GM19324 (cell line): Measurements from ENCODE around the gene OR2AT4.
"Not testable (repeated sequence)": the region's sequence is repeated elsewhere in the genome, so short reads cannot be mapped to it uniquely, and the experiment has no call there.

ENCODE experiments used
- ATAC-seq: cut with Tn5 transposase; IDR thresholded peaks from one replicate; pipeline ENCODE4 v1.9.1; 2021; ENCODE audit warnings: mild to moderate bottlenecking, moderate library complexity; ENCODE audit not compliant: unreplicated experiment, low FRiP score

The OR2AT4 gene

DNA sequence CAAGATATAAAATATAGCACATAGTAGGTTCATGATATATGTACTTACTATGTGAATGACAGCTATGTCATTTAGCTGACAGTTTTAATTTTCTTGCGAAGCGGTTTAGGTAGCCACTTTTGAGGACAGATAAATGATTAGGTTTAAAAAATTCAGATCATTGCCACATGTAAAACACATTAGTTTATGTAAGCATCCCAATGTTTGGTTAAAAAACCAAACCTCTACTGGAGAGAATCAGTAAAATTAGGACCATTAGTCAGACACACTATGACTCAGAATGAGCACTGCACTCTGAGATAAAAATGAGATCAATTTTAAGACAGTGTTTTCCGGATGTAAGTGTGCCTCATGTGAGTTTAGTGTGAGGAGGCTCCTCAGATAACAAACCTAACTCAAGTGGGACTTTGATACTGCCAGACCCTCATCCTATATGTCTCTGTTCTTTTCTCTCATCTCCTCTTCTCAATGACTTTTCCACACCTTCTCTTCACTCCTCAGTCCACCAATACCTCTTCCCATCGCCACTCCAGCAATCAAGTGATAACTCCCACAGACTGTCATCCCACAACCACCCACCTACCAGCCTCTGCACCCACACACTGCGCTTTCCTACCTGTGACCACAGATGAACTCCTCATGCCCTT is 6.8 kb upstream of the OR2AT4 start:
- no peak for ATAC-seq

DNA sequence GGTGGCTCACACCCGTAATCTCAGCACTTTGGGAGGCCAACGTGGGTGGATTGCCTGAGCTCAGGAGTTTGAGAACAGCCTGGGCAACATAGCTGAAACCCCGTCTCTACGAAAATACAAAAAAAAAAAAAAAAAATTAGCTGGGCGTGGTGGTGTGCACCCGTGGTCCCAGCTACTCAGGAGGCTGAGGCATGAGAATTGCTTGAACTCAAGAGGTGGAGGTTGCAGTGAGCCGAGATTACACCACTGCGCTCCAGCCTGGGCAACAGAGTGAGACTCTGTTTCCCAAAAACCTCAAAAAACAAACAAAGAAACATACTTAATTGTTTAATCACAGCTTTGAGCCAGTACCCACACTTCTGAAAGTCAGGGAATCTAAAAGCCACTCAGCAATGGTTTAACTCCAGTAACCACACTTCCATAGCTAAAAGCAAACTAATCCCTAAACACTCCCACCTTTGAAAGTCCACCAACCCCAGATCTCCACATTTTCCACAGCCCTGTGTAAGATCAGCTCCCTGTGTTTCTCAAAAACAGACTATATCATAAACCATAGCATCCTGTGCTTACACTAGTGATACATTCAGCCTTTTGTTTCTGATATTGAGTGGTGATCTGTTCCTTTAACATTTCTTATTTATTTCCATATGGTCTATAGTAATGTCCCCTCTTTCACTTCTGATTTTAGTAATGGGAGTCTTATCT is 4.9 kb upstream of the OR2AT4 start:
- ATAC-seq: no peak

DNA sequence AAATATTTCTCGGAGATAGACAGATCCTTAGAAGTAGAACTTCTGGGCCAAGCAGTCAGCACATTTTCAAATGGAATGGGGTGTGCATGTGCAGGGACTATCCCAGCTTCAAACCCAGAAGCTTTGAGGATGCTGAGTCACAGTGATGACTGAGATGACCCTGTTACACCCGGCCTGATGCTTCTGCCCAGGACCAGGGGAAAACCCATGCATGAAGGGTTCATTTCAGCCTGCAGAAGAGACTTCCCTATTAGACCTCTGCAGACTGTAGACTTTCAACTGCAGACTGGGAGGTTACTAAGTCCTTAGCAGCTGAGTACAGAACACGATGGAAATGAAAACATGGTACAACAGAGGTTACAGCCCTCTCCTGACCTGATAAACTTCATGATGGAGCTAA is 3.6 kb upstream of the OR2AT4 start:
- peak; percentile 75 for ATAC-seq

DNA sequence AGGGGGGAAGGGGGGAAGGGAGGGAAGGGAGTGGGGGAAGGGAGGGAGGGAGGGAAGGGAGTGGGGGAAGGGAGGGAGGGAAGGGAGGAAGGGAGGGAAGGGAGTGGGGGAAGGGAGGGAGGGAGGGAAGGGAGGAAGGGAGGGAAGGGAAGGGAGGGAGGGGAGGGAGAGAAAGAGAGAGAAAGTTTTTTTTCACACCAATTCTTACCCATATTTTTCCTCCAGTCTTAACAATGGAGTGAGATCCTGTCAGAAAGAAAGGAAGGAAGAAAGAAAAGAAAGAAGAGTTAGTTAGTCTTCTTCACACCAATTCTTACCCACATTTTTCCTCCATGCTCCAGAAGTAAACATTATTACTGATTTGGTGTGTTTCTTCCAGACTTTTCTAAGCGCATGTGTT is 3.0 kb upstream of the OR2AT4 start:
- ATAC-seq: no peak

DNA sequence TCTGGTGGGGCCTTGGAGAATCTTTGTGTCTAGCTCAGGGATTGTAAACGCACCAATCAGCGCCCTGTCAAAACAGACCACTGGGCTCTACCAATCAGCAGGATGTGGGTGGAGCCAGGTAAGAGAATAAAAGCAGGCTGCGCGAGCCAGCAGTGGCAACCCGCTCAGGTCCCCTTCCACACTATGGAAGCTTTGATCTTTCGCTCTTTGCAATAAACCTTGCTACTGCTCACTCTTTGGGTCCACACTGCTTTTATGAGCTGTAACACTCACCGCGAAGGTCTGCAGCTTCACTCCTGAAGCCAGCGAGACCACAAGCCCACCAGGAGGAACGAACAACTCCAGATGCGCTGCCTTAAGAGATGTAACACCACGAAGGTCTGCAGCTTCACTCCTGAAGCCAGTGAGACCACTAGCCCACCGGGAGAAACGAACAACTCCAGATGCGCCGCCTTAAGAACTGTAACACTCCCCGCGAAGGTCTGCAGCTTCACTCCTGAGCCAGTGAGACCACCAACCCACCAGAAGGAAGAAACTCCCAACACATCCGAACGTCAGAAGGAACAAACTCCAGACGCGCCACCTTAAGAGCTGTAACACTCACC is 2.3 kb upstream of the OR2AT4 start:
- ATAC-seq: not testable (repeated sequence)

DNA sequence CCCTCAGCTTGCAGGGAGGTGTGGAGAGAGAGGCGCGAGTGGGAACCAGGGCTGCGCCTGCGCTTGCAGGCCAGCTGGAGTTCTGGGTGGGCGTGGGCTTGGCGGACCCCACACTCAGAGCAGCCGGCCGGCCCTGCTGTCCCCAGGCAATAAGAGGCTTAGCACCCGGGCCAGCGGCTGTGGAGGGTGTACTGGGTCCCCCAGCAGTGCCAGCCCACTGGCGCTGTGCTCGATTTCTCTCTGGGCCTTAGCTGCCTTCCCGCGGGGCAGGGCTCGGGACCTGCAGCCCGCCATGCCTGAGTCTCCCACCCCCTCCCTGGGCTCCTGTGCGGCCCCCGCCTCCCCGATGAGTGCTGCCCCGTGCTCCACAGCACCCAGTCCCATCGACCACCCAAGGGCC is 1.5 kb upstream of the OR2AT4 start:
- ATAC-seq: not testable (repeated sequence)

DNA sequence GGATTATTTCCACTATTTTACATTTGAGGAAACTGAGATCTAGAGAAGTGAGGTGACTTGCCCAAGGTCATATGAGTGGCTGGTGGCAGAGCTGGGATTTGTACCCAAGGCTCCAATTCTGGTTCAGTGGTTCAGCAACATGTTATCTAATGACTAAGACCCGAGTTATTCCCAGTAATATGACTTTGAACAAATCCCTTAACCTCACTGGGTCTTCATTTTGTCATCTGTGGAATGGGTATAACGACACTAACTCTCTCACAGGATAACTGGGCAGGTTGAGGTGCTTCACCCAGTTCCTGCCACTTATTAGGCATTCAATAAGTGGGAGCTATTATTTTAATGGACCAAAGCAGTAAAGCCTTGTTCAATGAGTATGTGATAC is 489 bp upstream of the OR2AT4 start:
- no peak for ATAC-seq

DNA sequence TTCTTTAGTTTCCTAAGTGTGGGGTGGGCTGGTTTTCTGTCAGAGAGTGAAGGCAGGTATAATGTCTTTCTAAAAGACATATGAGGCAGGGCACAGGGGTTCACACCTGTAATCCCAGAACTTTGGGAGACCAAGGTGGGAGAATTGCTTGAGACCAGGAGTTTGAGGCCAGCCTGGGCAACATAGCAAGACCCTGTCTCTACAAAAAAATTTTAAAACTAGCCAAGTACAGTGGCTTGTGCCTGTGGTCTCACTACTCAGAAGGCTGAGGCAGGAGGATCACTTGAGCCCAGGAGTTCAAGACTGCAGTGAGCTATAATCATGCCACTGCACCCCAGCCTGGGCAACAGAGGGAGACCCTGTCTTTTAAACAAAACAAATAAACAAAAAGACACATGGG is 2.3 kb downstream of the OR2AT4 start:
- ATAC-seq: not testable (repeated sequence)

DNA sequence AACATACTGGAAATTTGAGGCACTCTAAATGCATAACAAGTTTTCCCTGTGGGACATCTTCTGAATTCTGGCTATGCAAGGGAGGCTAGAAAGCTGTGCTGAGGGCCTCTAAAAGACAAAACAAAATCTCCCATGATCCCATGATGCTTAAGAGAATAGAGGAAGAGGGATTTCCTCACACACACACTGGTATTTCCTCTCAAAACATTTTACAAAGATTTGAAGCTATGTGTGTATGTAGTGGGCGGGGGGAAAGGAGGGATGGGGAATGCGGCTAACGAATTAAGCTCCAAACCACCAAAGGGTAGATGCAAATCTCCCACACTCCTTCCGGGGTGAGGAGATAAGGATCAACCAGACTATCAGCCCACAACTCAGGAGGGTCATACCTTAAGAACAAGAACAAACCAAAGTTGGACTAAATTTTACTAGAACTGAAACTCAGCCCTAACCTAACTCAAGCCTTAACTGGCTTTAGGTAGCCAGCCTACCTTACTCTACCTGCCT is 6.0 kb downstream of the OR2AT4 start:
- ATAC-seq: no peak

DNA sequence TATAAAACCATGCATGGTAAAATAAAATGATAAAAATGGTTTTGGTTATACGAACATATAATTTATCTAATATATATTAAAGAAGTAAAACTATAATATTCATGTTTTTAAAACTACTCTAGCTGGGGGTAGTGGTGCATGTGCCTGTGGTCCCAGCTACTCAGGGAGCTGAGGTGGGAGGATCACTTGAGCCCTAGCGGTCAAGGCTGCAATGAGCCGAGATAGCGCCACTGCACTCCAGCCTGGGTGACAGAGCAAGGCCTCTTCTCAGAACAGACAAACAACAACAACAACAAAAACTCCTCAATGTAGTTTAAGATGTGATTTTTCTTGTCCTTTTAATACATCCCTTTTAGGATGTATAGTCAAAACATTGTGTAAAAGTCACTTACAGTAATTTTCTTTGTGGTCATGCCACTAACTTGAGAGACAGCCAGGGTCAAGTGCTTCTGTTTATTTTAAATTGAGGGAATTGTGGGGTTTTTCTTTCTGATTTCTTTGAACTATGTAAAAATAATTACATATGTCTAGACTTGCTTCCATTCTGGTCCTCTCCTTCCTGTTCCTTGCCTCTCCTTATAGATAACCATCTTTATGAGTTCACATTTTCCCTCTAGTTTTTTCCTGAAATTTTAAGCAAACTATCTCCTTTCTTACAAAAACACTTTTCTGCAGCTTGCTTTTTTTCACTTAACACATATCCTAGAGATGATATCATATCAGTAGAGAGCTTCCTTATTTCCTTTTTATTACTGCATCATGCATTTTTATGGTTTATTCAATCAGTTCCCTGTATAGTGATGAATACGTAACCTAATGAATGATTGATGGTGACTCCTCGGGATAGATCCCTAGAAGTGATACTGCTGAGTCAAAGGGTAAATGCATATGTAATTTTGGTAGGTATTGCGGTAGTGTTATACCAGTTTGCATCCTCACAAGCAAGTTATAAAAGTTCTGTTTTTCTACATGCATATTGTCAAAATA is 9.1 kb downstream of the OR2AT4 start:
- ATAC-seq: no peak

DNA sequence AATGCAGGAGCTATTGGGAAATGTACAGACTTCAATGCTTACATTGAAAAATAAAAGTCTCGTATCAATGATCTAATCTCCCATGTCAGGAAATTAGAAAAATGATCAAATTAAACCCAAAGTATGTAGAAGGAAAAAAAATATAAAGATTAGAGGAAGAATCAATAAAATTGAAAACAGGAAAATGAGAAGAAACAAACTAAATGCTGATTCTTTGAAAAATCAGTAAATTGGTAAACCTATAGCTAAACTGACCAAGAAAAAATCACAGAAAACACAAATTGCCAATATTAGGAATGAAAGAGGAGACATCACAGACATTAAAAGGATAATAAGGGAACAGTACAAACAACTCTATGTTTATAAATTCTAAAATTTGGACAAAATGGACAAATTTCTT is 11.8 kb downstream of the OR2AT4 start:
- ATAC-seq: no peak

DNA sequence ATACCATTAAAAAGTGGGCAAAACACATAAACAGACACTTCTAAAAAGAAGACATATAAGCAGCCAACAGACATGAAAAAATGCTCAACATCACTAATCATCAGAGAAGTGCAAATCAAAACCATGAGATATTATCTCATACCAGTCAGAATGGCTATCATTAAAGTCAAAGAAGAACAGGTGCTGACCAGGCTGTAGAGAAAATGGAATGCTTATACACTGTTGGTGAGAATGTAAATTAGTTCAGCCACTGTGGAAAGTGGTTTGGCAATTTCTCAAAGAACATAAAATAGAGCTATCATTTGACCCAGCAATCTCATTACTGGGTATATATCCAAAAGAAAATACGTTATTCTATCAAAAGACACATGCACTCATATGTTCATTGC is 13.5 kb downstream of the OR2AT4 start:
- ATAC-seq: no peak

DNA sequence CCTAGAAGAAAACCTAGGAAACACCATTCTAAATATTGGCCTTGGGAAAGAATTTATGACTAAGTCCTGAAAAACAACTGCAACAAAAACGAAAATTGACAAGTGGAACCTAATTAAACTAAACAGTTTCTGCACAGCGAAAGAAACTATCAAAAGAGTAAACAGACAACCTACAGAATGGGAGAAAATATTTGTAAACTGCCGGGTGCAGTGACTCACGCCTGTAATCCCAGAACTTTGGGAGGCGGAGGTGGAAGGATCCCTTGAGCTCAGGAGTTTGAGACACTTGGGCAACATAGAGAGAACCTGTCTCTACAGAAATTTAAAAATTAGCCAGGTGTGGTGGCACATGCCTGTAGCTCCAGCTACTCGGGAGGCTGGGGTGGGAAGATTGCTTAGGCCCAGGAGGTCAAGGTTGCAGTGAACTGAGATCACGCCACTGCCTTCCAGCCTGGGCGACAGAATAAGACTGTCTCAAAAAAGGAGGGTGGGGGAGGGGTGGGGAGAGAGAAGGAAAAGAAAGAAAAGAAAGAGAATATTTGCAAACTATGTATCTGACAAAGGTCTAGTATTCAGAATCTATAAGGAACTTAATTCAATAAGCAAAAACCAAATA is 14.0 kb downstream of the OR2AT4 start:
- no peak for ATAC-seq

DNA sequence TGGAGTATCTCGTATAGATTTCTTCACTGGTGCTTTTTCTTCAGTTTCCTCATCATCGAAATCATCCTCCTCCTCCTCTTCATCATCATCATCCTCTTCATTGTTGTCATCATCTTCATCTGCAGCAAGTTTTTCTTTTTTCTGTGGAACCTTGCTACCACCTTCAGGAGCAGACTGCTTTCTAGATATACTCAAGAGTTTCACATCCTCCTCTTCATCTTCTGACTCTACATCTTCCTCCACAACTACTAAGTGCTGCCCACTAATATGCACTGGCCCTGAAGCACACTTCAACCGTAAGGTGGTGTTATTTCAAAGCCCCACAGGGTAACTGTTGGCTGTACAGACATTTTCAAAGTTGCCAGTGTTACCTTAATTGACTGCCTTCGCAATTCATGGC is 17.1 kb downstream of the OR2AT4 start:
- no peak for ATAC-seq

DNA sequence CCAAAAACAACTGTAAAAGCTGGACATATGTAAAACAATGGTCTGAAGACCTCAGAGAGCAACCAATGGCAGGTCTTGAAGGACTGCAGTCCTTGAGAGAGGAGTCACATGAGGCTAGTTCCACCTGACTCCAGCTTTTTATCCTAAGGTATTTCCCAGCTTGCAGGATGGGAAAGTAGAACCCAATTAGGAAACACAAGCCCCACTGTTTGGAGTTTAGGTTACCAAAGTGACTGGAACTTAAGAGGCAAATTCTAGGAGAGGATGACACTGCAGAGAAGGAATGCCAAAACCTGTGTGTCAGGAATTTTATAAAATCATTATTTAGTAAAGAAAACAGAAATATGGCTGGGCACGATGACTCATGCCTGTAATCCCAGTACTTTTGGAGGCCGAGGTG is 18.4 kb downstream of the OR2AT4 start:
- ATAC-seq: no peak

DNA sequence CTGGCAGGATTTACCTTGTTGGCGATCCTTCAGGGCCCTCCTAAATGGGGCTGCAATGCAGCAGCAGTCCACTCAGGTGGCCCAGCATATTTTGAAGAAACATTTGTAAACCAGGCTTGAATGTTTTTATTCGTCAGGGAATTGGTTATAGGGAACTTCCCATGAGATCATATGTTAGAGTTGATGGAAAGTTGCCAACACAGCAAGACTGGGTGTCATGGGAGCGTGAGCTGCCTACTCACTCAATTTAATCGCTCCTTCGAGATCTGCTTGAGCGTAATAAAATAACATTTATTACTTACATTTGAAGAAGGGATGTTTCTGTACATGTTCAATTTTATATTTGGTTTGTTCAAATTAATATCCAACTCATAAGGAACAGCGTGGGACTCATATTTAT is 19.4 kb downstream of the OR2AT4 start:
- no peak for ATAC-seq

DNA sequence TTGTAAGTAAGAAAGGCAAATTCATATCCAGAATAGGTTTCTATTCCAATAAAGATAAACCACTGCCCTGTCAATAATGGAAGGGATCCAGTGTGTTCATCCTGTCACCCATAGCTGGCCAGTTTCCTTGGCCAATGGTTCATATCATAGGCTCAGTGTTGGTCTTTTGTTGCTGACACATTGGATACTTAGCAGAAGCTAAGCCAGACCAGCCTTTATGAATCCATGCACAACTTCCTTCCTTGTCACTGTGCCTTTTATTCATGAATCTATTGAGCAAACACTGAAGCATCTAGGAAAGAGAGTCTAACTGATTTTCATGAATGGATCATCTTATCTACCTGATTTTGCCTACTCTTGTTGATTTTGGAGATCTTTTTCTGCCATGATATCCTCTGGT is 20.0 kb downstream of the OR2AT4 start:
- no peak for ATAC-seq

DNA sequence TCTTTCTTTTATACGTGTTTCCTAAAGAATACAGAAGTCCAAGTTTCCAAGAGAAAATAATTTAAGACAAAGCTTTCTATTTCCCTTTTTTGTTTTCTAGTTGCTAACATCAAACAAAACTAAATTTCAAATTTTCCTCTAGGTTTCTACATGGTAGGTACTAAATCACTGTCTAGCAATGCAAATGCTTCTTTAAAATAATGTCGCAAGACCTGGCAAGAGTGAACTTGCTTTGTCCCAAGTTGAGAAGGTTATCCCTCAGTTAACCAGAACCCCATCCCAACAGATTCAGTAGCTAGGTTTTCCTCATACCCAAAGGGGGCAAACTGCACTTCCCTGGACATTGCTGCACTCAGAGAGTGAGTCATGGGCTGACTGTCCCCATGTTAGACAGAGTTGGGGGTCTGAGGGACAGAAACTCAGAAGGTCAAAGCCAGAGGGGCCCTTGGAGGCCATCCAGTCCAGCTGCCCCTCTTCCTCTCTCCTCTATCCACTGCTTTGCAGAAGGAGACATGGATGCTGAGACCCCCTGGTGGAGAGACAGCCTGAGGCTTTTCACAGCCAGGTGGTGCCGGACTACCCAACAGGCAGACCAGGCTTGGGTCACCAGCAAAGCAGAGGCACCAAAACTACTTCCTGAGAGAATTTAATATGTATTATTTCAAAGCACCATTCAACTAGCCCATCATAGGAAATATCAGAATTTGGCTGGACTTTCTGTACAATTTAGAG is 23.1 kb downstream of the OR2AT4 start:
- no peak for ATAC-seq

DNA sequence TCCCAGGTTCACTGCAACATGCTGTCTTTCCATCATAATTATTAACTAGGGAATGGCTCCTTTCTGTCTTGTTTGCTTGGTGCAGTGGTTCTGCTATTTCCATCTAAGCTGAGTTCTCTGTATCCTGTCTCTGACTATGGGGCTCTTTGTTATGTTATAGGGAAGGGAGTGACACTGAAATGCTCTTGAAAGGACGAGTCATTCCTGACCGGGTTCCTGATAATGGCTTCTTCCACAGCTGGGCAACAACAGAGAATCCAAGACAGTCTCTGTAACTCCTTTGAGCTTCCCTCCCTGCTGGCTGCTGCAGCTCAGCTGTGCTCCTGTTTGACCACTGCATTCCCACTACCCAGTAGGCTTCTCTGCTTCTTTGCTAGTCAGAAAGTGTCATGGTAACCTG is 24.1 kb downstream of the OR2AT4 start:
- no peak for ATAC-seq

DNA sequence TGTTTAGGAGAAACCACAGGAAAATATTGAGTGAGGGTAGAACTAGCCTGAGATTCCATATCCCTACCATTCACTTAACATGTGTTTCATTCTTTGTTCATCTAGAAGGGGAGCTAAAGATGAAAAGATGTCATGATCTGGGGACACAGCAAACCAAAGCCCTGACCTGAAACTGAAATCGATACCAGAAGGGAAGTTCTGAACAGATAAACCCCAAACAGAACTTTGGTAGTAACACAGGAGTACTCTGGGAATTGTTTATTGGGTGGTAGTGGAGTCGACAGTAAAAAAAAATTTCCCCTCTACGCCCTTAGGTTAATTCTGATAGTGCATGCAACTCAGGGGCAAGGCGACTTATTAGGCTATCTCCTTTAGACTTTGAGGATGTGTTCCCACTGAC is 27.2 kb downstream of the OR2AT4 start:
- peak; percentile 69 for ATAC-seq
